IPS-NIHi11 (cell line): ENCODE results near the gene IGHMBP2.
A peak's percentile ranks its signal among the peaks of the same experiment; 100 is the strongest.

Experiments
- DNase-seq: peaks from one replicate; pipeline ENCODE4 v3.0.0; 2012; ENCODE audit warnings: mixed read lengths, low spot score

IGHMBP2 gene

GRCh38 chr11:68939583-68940555 is 36.2 kb downstream of the IGHMBP2 start:
- DNase-seq, result no peak

GRCh38 chr11:68940651-68941323 is 37.1 kb downstream of the IGHMBP2 start:
- DNase-seq, result no peak

- DNase-seq, result no peak
Observed at GRCh38 chr11:68941324-68942094, 37.8 kb downstream of the IGHMBP2 start.

GRCh38 chr11:68942095-68942620 is 38.5 kb downstream of the IGHMBP2 start:
- no peak for DNase-seq

- DNase-seq, result no peak
Observed at GRCh38 chr11:68942751-68943271, 39.1 kb downstream of the IGHMBP2 start.

- DNase-seq, result no peak
Observed at GRCh38 chr11:68946416-68947090, 42.9 kb downstream of the IGHMBP2 start.

GRCh38 chr11:68947151-68947550 is 43.5 kb downstream of the IGHMBP2 start:
- DNase-seq, result no peak

- DNase-seq, result no peak
Observed at GRCh38 chr11:68948496-68948895, 44.8 kb downstream of the IGHMBP2 start.

GRCh38 chr11:68948935-68949334 is 45.2 kb downstream of the IGHMBP2 start:
- no peak for DNase-seq

GRCh38 chr11:68950270-68950669 is 46.6 kb downstream of the IGHMBP2 start:
- peak; percentile 86 for DNase-seq

- peak; percentile 70 for DNase-seq
Observed at GRCh38 chr11:68950762-68951161, 47.1 kb downstream of the IGHMBP2 start.

- peak; percentile 26 for DNase-seq
Observed at GRCh38 chr11:68954836-68955606, 51.3 kb downstream of the IGHMBP2 start.

GRCh38 chr11:68955607-68955958 is 51.9 kb downstream of the IGHMBP2 start:
- DNase-seq, result peak; percentile 44

GRCh38 chr11:68956142-68956541 is 52.5 kb downstream of the IGHMBP2 start:
- peak; percentile 92 for DNase-seq

- peak; percentile 9 for DNase-seq
Observed at GRCh38 chr11:68956547-68957254, 53.0 kb downstream of the IGHMBP2 start.

GRCh38 chr11:68958211-68958610 is 54.5 kb downstream of the IGHMBP2 start:
- peak; percentile 6 for DNase-seq

- DNase-seq, result no peak
Observed at GRCh38 chr11:68959465-68960293, 56.0 kb downstream of the IGHMBP2 start.

GRCh38 chr11:68960294-68961071 is 56.8 kb downstream of the IGHMBP2 start:
- DNase-seq, result no peak
